ENCODE data around the gene RNASEH1.

DNA sequence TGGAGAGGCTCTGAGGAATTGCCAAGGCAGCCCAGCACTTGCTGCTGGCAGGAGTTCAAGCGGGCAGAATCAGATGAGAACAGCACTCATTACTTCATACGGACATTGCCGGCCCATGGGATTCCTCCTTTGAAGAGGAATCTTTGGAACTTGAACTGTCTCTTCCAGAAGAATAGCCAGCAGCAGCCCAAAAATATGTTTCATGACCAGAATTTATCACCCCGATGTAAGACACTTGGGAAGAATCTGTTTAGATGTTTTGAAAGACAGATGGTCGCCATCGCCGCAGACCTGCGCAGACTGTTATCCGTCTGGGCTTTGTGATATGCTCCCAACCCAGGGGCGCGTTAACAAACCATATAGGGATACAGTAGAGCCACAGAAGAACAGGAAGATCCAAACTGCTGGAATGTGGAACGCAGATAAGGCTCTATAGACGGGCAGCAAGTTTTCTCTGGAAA lies 35.1 kb downstream of the RNASEH1 start:
- TF ChIP-seq, protein P1, sequence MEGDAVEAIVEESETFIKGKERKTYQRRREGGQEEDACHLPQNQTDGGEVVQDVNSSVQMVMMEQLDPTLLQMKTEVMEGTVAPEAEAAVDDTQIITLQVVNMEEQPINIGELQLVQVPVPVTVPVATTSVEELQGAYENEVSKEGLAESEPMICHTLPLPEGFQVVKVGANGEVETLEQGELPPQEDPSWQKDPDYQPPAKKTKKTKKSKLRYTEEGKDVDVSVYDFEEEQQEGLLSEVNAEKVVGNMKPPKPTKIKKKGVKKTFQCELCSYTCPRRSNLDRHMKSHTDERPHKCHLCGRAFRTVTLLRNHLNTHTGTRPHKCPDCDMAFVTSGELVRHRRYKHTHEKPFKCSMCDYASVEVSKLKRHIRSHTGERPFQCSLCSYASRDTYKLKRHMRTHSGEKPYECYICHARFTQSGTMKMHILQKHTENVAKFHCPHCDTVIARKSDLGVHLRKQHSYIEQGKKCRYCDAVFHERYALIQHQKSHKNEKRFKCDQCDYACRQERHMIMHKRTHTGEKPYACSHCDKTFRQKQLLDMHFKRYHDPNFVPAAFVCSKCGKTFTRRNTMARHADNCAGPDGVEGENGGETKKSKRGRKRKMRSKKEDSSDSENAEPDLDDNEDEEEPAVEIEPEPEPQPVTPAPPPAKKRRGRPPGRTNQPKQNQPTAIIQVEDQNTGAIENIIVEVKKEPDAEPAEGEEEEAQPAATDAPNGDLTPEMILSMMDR (conservative IDR thresholded peaks at IDR 0.05 in 1 of 2, IDR thresholded peaks at IDR 0.05 in 1 of 2; ENCODE audit: extremely low read depth in 1 of 2, insufficient read depth in 1 of 2, low read depth in 1 of 2, low read length in 2 of 2), result no peak
- no peak for TF ChIP-seq EZH2 (IDR thresholded peaks at IDR 0.05; ENCODE audit: borderline replicate concordance, low read length)
